NCI-H1417 (cell line): ENCODE data around the gene ECE1.
"Not testable (repeated sequence)": the region's sequence is repeated elsewhere in the genome, so short reads cannot be mapped to it uniquely, and the experiment has no call there.

Experiments used
- DNase-seq, 3 experiments: peaks; one replicate each; lab custom pipeline; 2025; lab: John Stamatoyannopoulos, UW

Gene ECE1

GRCh38 chr1:21251773-21252471, 38.3 kb downstream of the ECE1 start:
- DNase-seq = peak; percentile 8 to 51 (median 37)

- DNase-seq = no peak
These were observed 40.2 kb downstream of the ECE1 start for GRCh38 chr1:21249940-21250493.

GRCh38 chr1:21247892-21248715, 42.2 kb downstream of the ECE1 start:
- DNase-seq = no peak

GRCh38 chr1:21246905-21247642, 43.2 kb downstream of the ECE1 start:
- no peak for DNase-seq

- no peak for DNase-seq
These were observed 44.5 kb downstream of the ECE1 start for GRCh38 chr1:21245688-21246229.

- DNase-seq = no peak
These were observed 45.1 kb downstream of the ECE1 start for GRCh38 chr1:21244986-21245687.

GRCh38 chr1:21244154-21244553, 46.1 kb downstream of the ECE1 start:
- no peak for DNase-seq

- no peak for DNase-seq
These were observed 47.4 kb downstream of the ECE1 start for GRCh38 chr1:21242846-21243245.

- no peak for DNase-seq
These were observed 48.3 kb downstream of the ECE1 start for GRCh38 chr1:21241771-21242581.

- no peak for DNase-seq
These were observed 49.6 kb downstream of the ECE1 start for GRCh38 chr1:21240706-21241105.

- no peak for DNase-seq
These were observed 51.0 kb downstream of the ECE1 start for GRCh38 chr1:21239221-21239620.

- no peak for DNase-seq
These were observed 52.0 kb downstream of the ECE1 start for GRCh38 chr1:21238141-21238800.

GRCh38 chr1:21237446-21238088, 52.7 kb downstream of the ECE1 start:
- DNase-seq = no peak

GRCh38 chr1:21236178-21236577, 54.1 kb downstream of the ECE1 start:
- DNase-seq = no peak

- DNase-seq = no peak
These were observed 55.5 kb downstream of the ECE1 start for GRCh38 chr1:21234779-21235178.

- DNase-seq = no peak
These were observed 56.8 kb downstream of the ECE1 start for GRCh38 chr1:21233490-21233889.

GRCh38 chr1:21232044-21232443, 58.2 kb downstream of the ECE1 start:
- peak; percentile 19 to 77 (median 38) for DNase-seq

- DNase-seq = no peak
These were observed 60.8 kb downstream of the ECE1 start for GRCh38 chr1:21229246-21230000.

GRCh38 chr1:21228224-21228623, 62.0 kb downstream of the ECE1 start:
- DNase-seq = not testable (repeated sequence)
